ENCODE results near the gene WBP2NL. TPM values are rescaled to one million over a fixed set of nuclear protein-coding genes. Genes with fewer than 3 reads are reported as not detected.
A peak's percentile ranks its signal among the peaks of the same experiment; 100 is the strongest.
"Not testable (repeated sequence)": the region's sequence is repeated elsewhere in the genome, so short reads cannot be mapped to it uniquely, and the experiment has no call there.

The WBP2NL gene, protein sequence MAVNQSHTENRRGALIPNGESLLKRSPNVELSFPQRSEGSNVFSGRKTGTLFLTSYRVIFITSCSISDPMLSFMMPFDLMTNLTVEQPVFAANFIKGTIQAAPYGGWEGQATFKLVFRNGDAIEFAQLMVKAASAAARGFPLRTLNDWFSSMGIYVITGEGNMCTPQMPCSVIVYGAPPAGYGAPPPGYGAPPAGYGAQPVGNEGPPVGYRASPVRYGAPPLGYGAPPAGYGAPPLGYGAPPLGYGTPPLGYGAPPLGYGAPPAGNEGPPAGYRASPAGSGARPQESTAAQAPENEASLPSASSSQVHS
- total RNA-seq (ENCODE audit: low replicate concordance): not detected in 2 replicates

DNA sequence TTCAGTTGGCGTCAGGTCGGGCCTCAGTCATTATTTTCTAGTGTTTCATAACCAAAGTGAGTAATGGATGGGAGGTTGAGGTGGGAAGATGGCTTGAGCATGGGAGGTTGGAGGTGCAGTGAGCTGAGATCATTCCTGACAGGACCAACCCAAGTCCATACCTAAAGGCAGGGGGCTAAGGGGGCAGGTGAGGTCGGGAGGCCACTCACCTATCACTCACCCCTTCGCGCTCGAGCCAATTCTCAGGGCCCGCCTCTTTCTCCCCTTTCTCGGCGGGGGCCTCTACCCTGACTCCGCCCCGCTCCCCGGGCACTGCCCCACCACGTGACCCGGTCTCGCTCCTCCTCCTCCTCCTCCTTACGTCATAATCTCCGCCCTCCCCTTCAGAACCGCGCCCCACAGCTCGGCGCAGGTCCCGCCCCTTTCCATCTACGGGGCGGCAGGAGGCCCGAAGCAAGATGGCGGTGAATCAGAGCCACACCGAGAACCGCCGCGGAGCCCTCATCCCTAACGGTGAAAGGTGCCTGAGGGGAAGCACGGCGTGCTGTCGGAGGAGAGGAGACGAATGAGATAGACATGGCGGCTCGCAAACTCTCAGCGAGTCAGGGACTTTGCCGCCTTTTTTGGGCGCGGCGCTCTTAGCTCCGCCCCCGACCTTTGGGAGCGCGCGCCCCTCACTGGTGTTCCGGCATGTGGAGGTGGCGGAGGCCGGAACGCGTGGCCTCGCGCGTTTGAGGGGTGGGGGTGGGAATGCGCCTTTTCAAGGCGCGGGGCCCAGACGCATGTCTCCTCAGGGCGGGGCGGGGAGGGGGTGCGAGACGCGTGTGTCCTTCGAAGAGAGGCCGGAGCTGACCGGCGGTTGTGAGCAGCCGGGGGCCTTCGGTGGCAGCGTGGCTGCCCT, at the start of gene WBP2NL:
WBP2NL (plus strand) TSS at position 428 of the 901 bp plus-strand sequence; CDS start at position 459, 31 bp downstream.
- Histone ChIP-seq H3K27ac (no peak within 1 kb of the TSS), H3K27me3 (peaks cover 8% of the 10 kb centered on the region), H3K79me2 (ENCODE audit: low read depth) (no peaks in the 10 kb centered on the region), H3K4me1 (no peaks in the 10 kb centered on the region), H3K36me3 (no peaks in the 10 kb centered on the region), H3K4me3 (no peak within 1 kb of the TSS), H2AFZ (replicated peaks) (no peak within 1 kb of the TSS), H3F3A (ENCODE audit: low read depth) (no peaks in the 10 kb centered on the region), H3K9ac (no peak within 1 kb of the TSS), H4K20me1 (ENCODE audit: low read depth) (no peaks in the 10 kb centered on the region), H3K9me3 (ENCODE audit: low read depth) (no peaks in the 10 kb centered on the region), H3K4me2 (no peak within 1 kb of the TSS)
- Mint-ChIP-seq H3K4me1 (peaks cover 12% of the 10 kb centered on the region), H3K27me3 (ENCODE audit: insufficient read depth, low read depth) (peaks cover 2% of the 10 kb centered on the region), H3K4me3 (no peak within 1 kb of the TSS), H3K27ac (peak within 1 kb of the TSS; percentile 78), H3K36me3 (peaks cover 27% of the 10 kb centered on the region), H3K9me3 (no peaks in the 10 kb centered on the region)
- DNase-seq (ENCODE audit: low spot score): no peak
- TF ChIP-seq, protein P1, sequence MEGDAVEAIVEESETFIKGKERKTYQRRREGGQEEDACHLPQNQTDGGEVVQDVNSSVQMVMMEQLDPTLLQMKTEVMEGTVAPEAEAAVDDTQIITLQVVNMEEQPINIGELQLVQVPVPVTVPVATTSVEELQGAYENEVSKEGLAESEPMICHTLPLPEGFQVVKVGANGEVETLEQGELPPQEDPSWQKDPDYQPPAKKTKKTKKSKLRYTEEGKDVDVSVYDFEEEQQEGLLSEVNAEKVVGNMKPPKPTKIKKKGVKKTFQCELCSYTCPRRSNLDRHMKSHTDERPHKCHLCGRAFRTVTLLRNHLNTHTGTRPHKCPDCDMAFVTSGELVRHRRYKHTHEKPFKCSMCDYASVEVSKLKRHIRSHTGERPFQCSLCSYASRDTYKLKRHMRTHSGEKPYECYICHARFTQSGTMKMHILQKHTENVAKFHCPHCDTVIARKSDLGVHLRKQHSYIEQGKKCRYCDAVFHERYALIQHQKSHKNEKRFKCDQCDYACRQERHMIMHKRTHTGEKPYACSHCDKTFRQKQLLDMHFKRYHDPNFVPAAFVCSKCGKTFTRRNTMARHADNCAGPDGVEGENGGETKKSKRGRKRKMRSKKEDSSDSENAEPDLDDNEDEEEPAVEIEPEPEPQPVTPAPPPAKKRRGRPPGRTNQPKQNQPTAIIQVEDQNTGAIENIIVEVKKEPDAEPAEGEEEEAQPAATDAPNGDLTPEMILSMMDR (IDR thresholded peaks at IDR 0.05): no peak
- TF ChIP-seq EZH2 (IDR thresholded peaks at IDR 0.05) (no peak), EZH2phosphoT487 (IDR thresholded peaks at IDR 0.05) (no peak)

DNA sequence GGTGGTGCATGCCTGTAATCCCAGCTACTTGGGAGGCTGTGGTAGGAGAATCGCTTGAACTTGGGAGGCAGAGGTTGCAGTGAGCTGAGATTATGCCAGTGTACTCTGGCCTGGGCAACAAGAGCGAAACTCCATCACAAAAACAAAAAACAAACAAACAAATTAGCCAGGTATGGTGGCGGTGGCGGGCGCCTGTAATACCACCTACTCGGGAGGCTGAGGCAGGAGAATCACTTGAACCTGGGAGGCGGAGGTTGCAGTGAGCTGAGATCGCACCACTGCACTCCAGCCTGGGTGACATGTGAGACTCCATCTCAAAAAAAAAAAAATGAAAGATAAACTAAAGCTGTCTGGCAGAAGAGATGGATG, 49.7 kb upstream of the WBP2NL start:
- not testable (repeated sequence) for H3K4me3 Mint-ChIP-seq; DNase-seq (ENCODE audit: low spot score); H3K4me2 ChIP-seq; H3K9me3 Mint-ChIP-seq; H3K27ac ChIP-seq; H2AFZ ChIP-seq (replicated peaks); H3K36me3 Mint-ChIP-seq; H3K36me3 ChIP-seq; H3K9ac ChIP-seq; H3K9me3 ChIP-seq (ENCODE audit: low read depth); H3K27me3 ChIP-seq; H4K20me1 ChIP-seq (ENCODE audit: low read depth); H3K27me3 Mint-ChIP-seq (ENCODE audit: insufficient read depth, low read depth); H3K4me3 ChIP-seq
- H3K4me1 ChIP-seq: peaks cover 25% of the 10 kb centered on the region
- H3K79me2 ChIP-seq (ENCODE audit: low read depth): peaks cover 15% of the 10 kb centered on the region
- peaks cover 21% of the 10 kb centered on the region for H3F3A ChIP-seq (ENCODE audit: low read depth)
- peak overlapping the region; percentile 76 for H3K27ac Mint-ChIP-seq
- peaks cover 59% of the 10 kb centered on the region for H3K4me1 Mint-ChIP-seq

DNA sequence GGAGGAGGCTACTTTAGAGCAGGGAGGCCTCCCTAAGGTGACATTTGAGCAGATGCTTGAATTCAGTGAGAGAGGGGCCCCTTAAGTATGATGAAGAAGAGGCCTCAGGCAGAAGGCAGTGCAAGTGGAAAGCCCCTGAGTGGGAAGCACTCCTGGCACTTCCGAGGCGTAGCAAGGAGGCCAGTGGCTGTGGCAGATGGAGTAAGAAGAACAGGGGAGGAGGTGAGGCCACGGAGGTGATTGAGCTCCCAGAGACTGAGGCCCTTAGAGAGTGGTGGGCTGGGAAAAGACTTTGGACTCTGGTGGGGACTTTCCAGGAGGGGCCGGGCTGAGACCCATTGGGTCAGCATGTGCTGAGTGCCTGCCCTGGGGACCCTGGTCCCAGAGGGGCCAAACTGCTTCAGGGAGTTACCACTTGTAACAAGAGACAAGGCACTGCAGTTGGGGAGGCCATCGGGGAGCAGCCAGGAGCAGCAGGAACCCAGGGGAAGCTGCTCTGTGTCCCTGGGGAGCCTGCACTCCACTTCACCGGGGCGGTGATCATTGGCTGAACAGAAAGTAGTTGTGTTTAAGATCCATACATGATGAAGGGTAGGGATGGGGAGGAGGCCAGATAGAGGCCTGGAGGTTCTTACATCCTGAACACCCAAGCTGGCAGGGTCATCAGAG, 49.2 kb upstream of the WBP2NL start:
- no peaks in the 10 kb centered on the region for H3K9me3 Mint-ChIP-seq
- no peaks in the 10 kb centered on the region for H3K27me3 ChIP-seq
- no peaks in the 10 kb centered on the region for H3K36me3 ChIP-seq
- H3K4me1 Mint-ChIP-seq: peaks cover 59% of the 10 kb centered on the region
- peaks cover 20% of the 10 kb centered on the region for H3F3A ChIP-seq (ENCODE audit: low read depth)
- no peak for DNase-seq (ENCODE audit: low spot score)
- peaks cover 5% of the 10 kb centered on the region for H3K36me3 Mint-ChIP-seq
- no peak overlapping the region for H2AFZ ChIP-seq (replicated peaks)
- peaks cover 15% of the 10 kb centered on the region for H3K79me2 ChIP-seq (ENCODE audit: low read depth)
- H4K20me1 ChIP-seq (ENCODE audit: low read depth): no peaks in the 10 kb centered on the region
- peaks cover 25% of the 10 kb centered on the region for H3K4me1 ChIP-seq
- peak overlapping the region; percentile 76 for H3K27ac Mint-ChIP-seq
- no peaks in the 10 kb centered on the region for H3K9me3 ChIP-seq (ENCODE audit: low read depth)
- no peak overlapping the region for H3K4me2 ChIP-seq
- TF ChIP-seq, protein P1 (IDR thresholded peaks at IDR 0.05): no peak
- TF ChIP-seq EZH2 (IDR thresholded peaks at IDR 0.05): no peak
- no peak for TF ChIP-seq EZH2phosphoT487 (IDR thresholded peaks at IDR 0.05)
- H3K4me3 ChIP-seq: no peak overlapping the region
- peaks cover 2% of the 10 kb centered on the region for H3K27me3 Mint-ChIP-seq (ENCODE audit: insufficient read depth, low read depth)
- H3K4me3 Mint-ChIP-seq: no peak overlapping the region
- no peak overlapping the region for H3K27ac ChIP-seq
- H3K9ac ChIP-seq: no peak overlapping the region

Measured in neural progenitor cell (in vitro differentiated cells).